Vein endothelial cell (primary cell): ENCODE data around the gene SOX5. TPM values are rescaled to one million over a fixed set of nuclear protein-coding genes. Genes with fewer than 3 reads are reported as not detected.

Experiments
- total RNA-seq: library from RNA; depleted of rRNA; stranded (reverse); fragments of >200 nt; gene quantifications from 2 replicates; pipeline ENCODE4 v1.2.3, GENCODE V29; 2012

The SOX5 gene
- 1.5 and 2.6 TPM in 2 replicates for total RNA-seq

DNA sequence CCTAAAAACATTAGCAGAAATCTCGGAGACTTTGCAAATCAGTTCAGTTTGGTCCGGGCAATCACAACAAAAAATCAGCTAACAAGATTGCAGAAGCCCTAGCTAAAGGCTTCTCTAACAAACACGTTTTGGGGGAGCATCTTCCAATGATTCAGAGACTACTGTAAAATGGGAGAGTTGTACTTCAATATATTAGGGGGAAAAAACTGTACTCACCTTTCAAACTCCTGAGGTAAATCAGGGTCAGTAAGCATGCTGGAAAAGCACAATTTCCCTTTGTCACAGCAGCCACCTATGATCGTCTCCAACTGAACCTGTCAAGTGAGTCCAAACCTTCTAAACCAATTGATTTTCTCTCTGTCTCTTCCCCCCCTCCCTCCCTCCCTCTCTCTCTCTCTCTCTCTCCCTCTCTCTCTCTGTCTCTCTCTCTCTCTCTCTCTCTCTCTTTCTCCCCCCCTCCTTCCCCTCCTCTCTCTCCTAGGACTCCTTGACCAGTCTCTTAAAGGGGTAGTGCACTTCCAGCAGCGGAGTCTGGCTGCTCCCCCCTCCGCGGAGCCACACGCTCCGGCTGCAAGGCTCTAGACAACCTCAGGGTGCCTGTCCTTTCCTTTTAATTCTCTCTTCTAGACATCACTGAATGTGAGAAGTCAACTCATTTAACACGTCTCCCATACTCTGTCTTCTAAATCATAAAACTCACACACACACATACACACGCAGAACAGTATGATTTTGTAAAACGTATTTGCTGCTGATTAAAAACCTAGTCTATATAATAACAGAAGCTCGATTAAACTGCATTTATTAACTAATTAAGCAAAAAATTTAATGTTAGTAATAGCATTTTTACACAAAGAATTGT is at the start of gene SOX5:
Gene SOX5 (minus strand): TSS at position 323 of the 862 bp plus-strand sequence. CDS start 69 bp downstream, at position 254.

